K562 (cell line): Measurements from ENCODE around the gene TMCO2. TPM values are rescaled to one million over a fixed set of nuclear protein-coding genes. Genes with fewer than 3 reads are reported as not detected.

ENCODE experiments used
- ATAC-seq: fragments of 200-7000 bp; cut with Tn5 transposase; 3 replicates; pipeline ENCODE4 v1.9.1; 2020; ENCODE audit warnings: moderate library complexity
- BruUV-seq: library from RNA; stranded (reverse); fragments of 400-500 nt; replicated peaks from 2 replicates; lab custom pipeline; 2021; lab: Mats Ljungman, UMichigan
- CTCF ChIA-PET: fragments of 300-600 bp; formaldehyde crosslinking; extraction: SDS; loops from one replicate; lab custom pipeline; 2021; ENCODE audit warnings: low intra/inter-chr PET ratio; lab: Yijun Ruan, JAX
- POLR2A ChIA-PET: fragments of 300-600, 350-650 bp; sonication (Branson Sonifier 250); formaldehyde crosslinking; extraction: SDS; loops from one replicate; lab custom pipeline; 2021; ENCODE audit warnings: antibody characterized with exemption, inconsistent platforms; lab: Yijun Ruan, JAX
- DNase-seq, 4 experiments: peaks; one replicate each; pipeline versions ENCODE4 v3.0.0 to v3.0.0-alpha.2; 2011 to 2018; ENCODE audit warnings: low spot score in 3 of 4, mixed read lengths in 3 of 4; ENCODE audit errors: extremely low read depth in 1 of 4
- FAIRE-seq: peaks from 2 replicates; lab custom pipeline; 2011; peaks lifted over from hg19 to GRCh38; lab: Jason Lieb, UNC
- H2AFZ ChIP-seq: 2 replicates; pipeline ENCODE4 v1.6.0; 2011; ENCODE audit warnings: low read depth, low read length, control low read depth, inconsistent platforms
- H3K27ac ChIP-seq: fragments of 200-600 bp; 3 replicates; pipeline ENCODE4 v1.8.0; 2011; ENCODE audit warnings: low read depth, mild to moderate bottlenecking, control low read depth, inconsistent platforms, low read length, moderate library complexity, mixed read lengths; ENCODE audit errors: extremely low read depth
- H3K27me3 ChIP-seq, 2 experiments: fragments of 300-600 bp in 1 of 2; 2 replicates in 1 of 2; 3 replicates in 1 of 2; pipeline versions ENCODE4 v1.6.0 to v1.8.0; 2011; ENCODE audit warnings: inconsistent platforms in 2 of 2, low read length in 2 of 2, mild to moderate bottlenecking in 1 of 2, mixed read lengths in 1 of 2, moderate library complexity in 1 of 2; ENCODE audit not compliant: control insufficient read depth in 2 of 2, insufficient read depth in 2 of 2
- H3K36me3 ChIP-seq: fragments of 300-600 bp; 3 replicates; pipeline ENCODE4 v1.8.0; 2011; ENCODE audit warnings: mild to moderate bottlenecking, low read length, inconsistent platforms; ENCODE audit not compliant: control insufficient read depth, insufficient read depth
- H3K4me1 ChIP-seq, 2 experiments: fragments of 200-600 bp in 1 of 2; replicated peaks in 1 of 2; 2 replicates in 1 of 2; 3 replicates in 1 of 2; pipeline versions ENCODE4 v1.5.1 to v1.8.0; 2011; ENCODE audit warnings: inconsistent platforms in 2 of 2, low read length in 2 of 2, mild to moderate bottlenecking in 1 of 2, mixed read lengths in 1 of 2, moderate library complexity in 1 of 2; ENCODE audit not compliant: control insufficient read depth in 2 of 2, insufficient read depth in 2 of 2
- H3K4me2 ChIP-seq: 2 replicates; pipeline ENCODE4 v1.6.1; 2011; ENCODE audit warnings: low read length, control low read depth, inconsistent platforms, mixed read lengths; ENCODE audit not compliant: insufficient read depth
- H3K4me3 ChIP-seq: fragments of 200-600 bp; sonication (generic), shearing (Covaris generic); 2 replicates; pipeline ENCODE4 v1.5.1; 2016; ENCODE audit warnings: control low read depth, inconsistent platforms
- H3K79me2 ChIP-seq: fragments of 200-600 bp; 3 replicates; pipeline ENCODE4 v1.8.0; 2011; ENCODE audit warnings: low read length, inconsistent platforms; ENCODE audit not compliant: control insufficient read depth, insufficient read depth
- H3K9ac ChIP-seq, 2 experiments: 2 replicates each; pipeline versions ENCODE4 v1.6.0 to v1.6.1; 2011; ENCODE audit warnings: low read depth in 2 of 2, low read length in 2 of 2, control low read depth in 1 of 2, inconsistent platforms in 1 of 2, mild to moderate bottlenecking in 1 of 2, mixed read lengths in 1 of 2; ENCODE audit not compliant: insufficient read depth in 1 of 2
- H3K9me1 ChIP-seq: one replicate; pipeline ENCODE4 v1.6.0; 2011; ENCODE audit warnings: inconsistent platforms, mild to moderate bottlenecking, low read length, moderate library complexity; ENCODE audit not compliant: control insufficient read depth, insufficient read depth
- H3K9me3 ChIP-seq: replicated peaks from 2 replicates; pipeline ENCODE4 v1.5.1; 2011; ENCODE audit warnings: low read depth, low read length, inconsistent platforms; ENCODE audit not compliant: control insufficient read depth, insufficient read depth
- H4K20me1 ChIP-seq: replicated peaks from 2 replicates; pipeline ENCODE4 v1.6.1; 2011; ENCODE audit warnings: low read length, inconsistent platforms, mixed read lengths; ENCODE audit not compliant: control insufficient read depth, insufficient read depth
- CXXC5 ChIP-seq: fragments of 250-450 bp; sonication (Bioruptor Pico); IDR thresholded peaks from 2 replicates; pipeline ENCODE4 v1.8.0; 2022; ENCODE audit warnings: inconsistent platforms, mild to moderate bottlenecking, moderate library complexity
- DPF2 ChIP-seq: fragments of 450-650 bp; IDR thresholded peaks from 2 replicates; pipeline ENCODE4 v1.6.1; 2016
- GATAD2B ChIP-seq: fragments of 450-650 bp; IDR thresholded peaks from 2 replicates; pipeline ENCODE4 v1.6.1; 2017; ENCODE audit warnings: mild to moderate bottlenecking, borderline replicate concordance
- KDM5B ChIP-seq: fragments of 200-600 bp; sonication (generic); IDR thresholded peaks from 2 replicates; pipeline ENCODE4 v1.6.1; 2012; ENCODE audit warnings: low read depth, mild to moderate bottlenecking, moderate library complexity, low read length, control low read depth, inconsistent platforms; ENCODE audit not compliant: insufficient replicate concordance
- NELFE ChIP-seq: IDR thresholded peaks from 2 replicates; pipeline ENCODE4 v1.6.1; 2011; ENCODE audit warnings: mild to moderate bottlenecking; ENCODE audit not compliant: insufficient read depth, insufficient read length
- PHTF2 ChIP-seq: fragments of 250-450 bp; sonication (Bioruptor Pico); IDR thresholded peaks from 2 replicates; pipeline ENCODE4 v1.5.0; 2021; ENCODE audit warnings: mild to moderate bottlenecking
- PRDM10 ChIP-seq: fragments of 450-650 bp; IDR thresholded peaks from 2 replicates; pipeline ENCODE4 v1.6.1; 2018; ENCODE audit not compliant: partially characterized antibody
- RBM17 ChIP-seq: fragments of 200-400 bp; formaldehyde crosslinking; IDR thresholded peaks from 2 replicates; pipeline ENCODE4 v1.6.1; 2017; ENCODE audit warnings: low read depth, mild to moderate bottlenecking, low read length, borderline replicate concordance
- WHSC1 ChIP-seq: IDR thresholded peaks from one replicate; pipeline ENCODE4 v1.6.1; 2012; ENCODE audit warnings: low read length, control low read depth, inconsistent platforms
- ZBTB17 ChIP-seq: fragments of 450-650 bp; formaldehyde crosslinking; IDR thresholded peaks from 2 replicates; pipeline ENCODE4 v1.4.0; 2020; ENCODE audit warnings: mild to moderate bottlenecking
- WGBS: fragments of 100-300 bp; shearing (Covaris generic); methylation state at CpG from one replicate; pipeline ENCODE4 v1.1.6; 2016; ENCODE audit warnings: low coverage, mixed read lengths; ENCODE audit not compliant: insufficient coverage; ENCODE audit errors: missing lambda C conversion rate; 5-methylcytosine and 5-hydroxymethylcytosine counted together
- in situ Hi-C: fragments of 300-500 bp; cut with MboI; formaldehyde crosslinking; loops from 4 replicates; pipeline ENCODE4 v1.15.0; 2018; ENCODE audit warnings: inconsistent platforms, mixed read lengths
- intact Hi-C: fragments of 100-400 bp; cut with micrococcal nuclease; formaldehyde crosslinking; loops from 2 replicates; pipeline ENCODE4 v1.14.2; 2022
- polyA plus RNA-seq, 8 experiments: library from polyadenylated mRNA; depleted of rRNA in 4 of 8; stranded (reverse) in 5 of 8; unstranded in 3 of 8; fragments of >200 nt; fragmentation: Nextera tagmentation in 2 of 8; fragmentation: Illumina TruSeq in 1 of 8; extraction: Ambion mirVana in 2 of 8; extraction: Trizol in 1 of 8; gene quantifications; 2 replicates each; pipeline versions ENCODE4 v1.2.1 to v1.2.3, GENCODE V29; 2011 to 2014; ENCODE audit warnings: inconsistent platforms in 1 of 8, missing spikeins in 1 of 8
- total RNA-seq, 7 experiments: library from RNA; depleted of rRNA in 6 of 7; stranded (reverse); fragments of >200 nt in 6 of 7; fragmentation: Illumina TruSeq in 2 of 7; extraction: Trizol in 2 of 7; gene quantifications; 2 replicates each; pipeline versions ENCODE4 v1.2.1 to v1.2.3, GENCODE V29; 2011 to 2021; ENCODE audit warnings: low replicate concordance in 1 of 7
- TF ChIP-seq, protein P1 (sequence below): sonication (generic); formaldehyde crosslinking; IDR thresholded peaks from 2 replicates; pipeline ENCODE4 v1.4.0; 2020; ENCODE audit warnings: mild to moderate bottlenecking, missing genetic modification reagents
- TF ChIP-seq, protein P2 (sequence below): fragments of 450-650 bp; IDR thresholded peaks from 2 replicates; pipeline ENCODE4 v1.6.1; 2016; ENCODE audit warnings: mild to moderate bottlenecking
- TF ChIP-seq, protein P3 (sequence below): fragments of 450-650 bp; conservative IDR thresholded peaks from 2 replicates; pipeline ENCODE4 v1.6.1; 2016; ENCODE audit warnings: missing genetic modification characterization, low read depth, mild to moderate bottlenecking, missing compliant biosample characterization, moderate library complexity

Gene TMCO2
- total and polyA plus RNA-seq, 9 of the 15 experiments (the other 6 are each of a cell fraction or from before 2014, with no cell fraction given) = not detected

GRCh38 chr1:40281853-40282252 lies 34.1 kb downstream of the TMCO2 start:
- CTCF ChIA-PET = no interaction called here
- ATAC-seq (no peak), FAIRE-seq (no peak), DNase-seq (no peak)
- POLR2A ChIA-PET = interaction anchor here (0.5 to 1.7 kb wide), 5 partner anchors 8 to 188 kb away, joined by 3 to 11 read pairs (median 3); partner anchors contain the start of gene ZMPSTE24
- Histone ChIP-seq H3K27ac (no peak overlapping the region), H3K9ac (no peak overlapping the region), H3K9me1 (no peaks in the 10 kb centered on the region), H3K9me3 (no peaks in the 10 kb centered on the region), H3K27me3 (no peaks in the 10 kb centered on the region), H2AFZ (no peak overlapping the region), H3K4me3 (no peak overlapping the region), H3K4me2 (no peak overlapping the region), H3K79me2 (peaks cover 5% of the 10 kb centered on the region; the same call in 1 of the 3 replicates), H3K36me3 (peaks cover 72% of the 10 kb centered on the region), H4K20me1 (no peaks in the 10 kb centered on the region), H3K4me1 (peaks cover 0 to 3% of the 10 kb centered on the region in 2 experiments; a peak in 2 of 5 replicates)
- intact Hi-C loops = no loop called here
- in situ Hi-C loops = no loop called here
- BruUV-seq = no TSS peak
- no peak for TF ChIP-seq NELFE
- TF ChIP-seq WHSC1 = no peak
- TF ChIP-seq RBM17 = no peak
- no peak for TF ChIP-seq CXXC5 (CRISPR knock-in tag)
- TF ChIP-seq ZBTB17 = no peak
- no peak for TF ChIP-seq KDM5B
- no peak for TF ChIP-seq PHTF2
- no peak for TF ChIP-seq DPF2
- no peak for TF ChIP-seq PRDM10
- TF ChIP-seq, protein P1, sequence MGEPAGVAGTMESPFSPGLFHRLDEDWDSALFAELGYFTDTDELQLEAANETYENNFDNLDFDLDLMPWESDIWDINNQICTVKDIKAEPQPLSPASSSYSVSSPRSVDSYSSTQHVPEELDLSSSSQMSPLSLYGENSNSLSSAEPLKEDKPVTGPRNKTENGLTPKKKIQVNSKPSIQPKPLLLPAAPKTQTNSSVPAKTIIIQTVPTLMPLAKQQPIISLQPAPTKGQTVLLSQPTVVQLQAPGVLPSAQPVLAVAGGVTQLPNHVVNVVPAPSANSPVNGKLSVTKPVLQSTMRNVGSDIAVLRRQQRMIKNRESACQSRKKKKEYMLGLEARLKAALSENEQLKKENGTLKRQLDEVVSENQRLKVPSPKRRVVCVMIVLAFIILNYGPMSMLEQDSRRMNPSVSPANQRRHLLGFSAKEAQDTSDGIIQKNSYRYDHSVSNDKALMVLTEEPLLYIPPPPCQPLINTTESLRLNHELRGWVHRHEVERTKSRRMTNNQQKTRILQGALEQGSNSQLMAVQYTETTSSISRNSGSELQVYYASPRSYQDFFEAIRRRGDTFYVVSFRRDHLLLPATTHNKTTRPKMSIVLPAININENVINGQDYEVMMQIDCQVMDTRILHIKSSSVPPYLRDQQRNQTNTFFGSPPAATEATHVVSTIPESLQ = no peak
- TF ChIP-seq GATAD2B = no peak
- TF ChIP-seq, protein P2, sequence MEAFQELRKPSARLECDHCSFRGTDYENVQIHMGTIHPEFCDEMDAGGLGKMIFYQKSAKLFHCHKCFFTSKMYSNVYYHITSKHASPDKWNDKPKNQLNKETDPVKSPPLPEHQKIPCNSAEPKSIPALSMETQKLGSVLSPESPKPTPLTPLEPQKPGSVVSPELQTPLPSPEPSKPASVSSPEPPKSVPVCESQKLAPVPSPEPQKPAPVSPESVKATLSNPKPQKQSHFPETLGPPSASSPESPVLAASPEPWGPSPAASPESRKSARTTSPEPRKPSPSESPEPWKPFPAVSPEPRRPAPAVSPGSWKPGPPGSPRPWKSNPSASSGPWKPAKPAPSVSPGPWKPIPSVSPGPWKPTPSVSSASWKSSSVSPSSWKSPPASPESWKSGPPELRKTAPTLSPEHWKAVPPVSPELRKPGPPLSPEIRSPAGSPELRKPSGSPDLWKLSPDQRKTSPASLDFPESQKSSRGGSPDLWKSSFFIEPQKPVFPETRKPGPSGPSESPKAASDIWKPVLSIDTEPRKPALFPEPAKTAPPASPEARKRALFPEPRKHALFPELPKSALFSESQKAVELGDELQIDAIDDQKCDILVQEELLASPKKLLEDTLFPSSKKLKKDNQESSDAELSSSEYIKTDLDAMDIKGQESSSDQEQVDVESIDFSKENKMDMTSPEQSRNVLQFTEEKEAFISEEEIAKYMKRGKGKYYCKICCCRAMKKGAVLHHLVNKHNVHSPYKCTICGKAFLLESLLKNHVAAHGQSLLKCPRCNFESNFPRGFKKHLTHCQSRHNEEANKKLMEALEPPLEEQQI = no peak
- TF ChIP-seq, protein P3, sequence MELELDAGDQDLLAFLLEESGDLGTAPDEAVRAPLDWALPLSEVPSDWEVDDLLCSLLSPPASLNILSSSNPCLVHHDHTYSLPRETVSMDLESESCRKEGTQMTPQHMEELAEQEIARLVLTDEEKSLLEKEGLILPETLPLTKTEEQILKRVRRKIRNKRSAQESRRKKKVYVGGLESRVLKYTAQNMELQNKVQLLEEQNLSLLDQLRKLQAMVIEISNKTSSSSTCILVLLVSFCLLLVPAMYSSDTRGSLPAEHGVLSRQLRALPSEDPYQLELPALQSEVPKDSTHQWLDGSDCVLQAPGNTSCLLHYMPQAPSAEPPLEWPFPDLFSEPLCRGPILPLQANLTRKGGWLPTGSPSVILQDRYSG = no peak
- 88% methylated on average over 2 of the region's 2 CpGs for WGBS
